Measurements from ENCODE around the gene CYB5A.
A peak's percentile ranks its signal among the peaks of the same experiment; 100 is the strongest.
"Not testable (repeated sequence)": the region's sequence is repeated elsewhere in the genome, so short reads cannot be mapped to it uniquely, and the experiment has no call there.

Gene CYB5A

GRCh38 chr18:74289137-74289536, 2.6 kb downstream of the CYB5A start:
- H3K4me3 ChIP-seq (ENCODE audit: control insufficient read depth, low read depth, low read length): peak overlapping the region; percentile 7; the same call in 1 of the 2 replicates
- DNase-seq (ENCODE audit: low read depth): no peak
- TF ChIP-seq CTCF (IDR thresholded peaks at IDR 0.05; ENCODE audit: control insufficient read depth, insufficient read depth, low read depth, low read length, missing control alignments): no peak

GRCh38 chr18:74288730-74289129, 3.0 kb downstream of the CYB5A start:
- no peak for DNase-seq (ENCODE audit: low read depth)
- TF ChIP-seq CTCF (IDR thresholded peaks at IDR 0.05; ENCODE audit: control insufficient read depth, insufficient read depth, low read depth, low read length, missing control alignments): no peak
- H3K4me3 ChIP-seq (ENCODE audit: control insufficient read depth, low read depth, low read length): peak overlapping the region; percentile 7; the same call in 1 of the 2 replicates

- no peak for TF ChIP-seq CTCF (IDR thresholded peaks at IDR 0.05; ENCODE audit: control insufficient read depth, insufficient read depth, low read depth, low read length, missing control alignments)
- H3K4me3 ChIP-seq (ENCODE audit: control insufficient read depth, low read depth, low read length): no peak overlapping the region
- no peak for DNase-seq (ENCODE audit: low read depth)
These were observed 3.7 kb downstream of the CYB5A start for GRCh38 chr18:74288041-74288440.

- no peak for TF ChIP-seq CTCF (IDR thresholded peaks at IDR 0.05; ENCODE audit: control insufficient read depth, insufficient read depth, low read depth, low read length, missing control alignments)
- no peak for DNase-seq (ENCODE audit: low read depth)
- no peak overlapping the region for H3K4me3 ChIP-seq (ENCODE audit: control insufficient read depth, low read depth, low read length)
These were observed 4.9 kb downstream of the CYB5A start for GRCh38 chr18:74286856-74287255.

- no peak for DNase-seq (ENCODE audit: low read depth)
- H3K4me3 ChIP-seq (ENCODE audit: control insufficient read depth, low read depth, low read length): no peak overlapping the region
- no peak for TF ChIP-seq CTCF (IDR thresholded peaks at IDR 0.05; ENCODE audit: control insufficient read depth, insufficient read depth, low read depth, low read length, missing control alignments)
These were observed 5.5 kb downstream of the CYB5A start for GRCh38 chr18:74286106-74286855.

- DNase-seq (ENCODE audit: low read depth); H3K4me3 ChIP-seq (ENCODE audit: control insufficient read depth, low read depth, low read length): not testable (repeated sequence)
These were observed 6.2 kb downstream of the CYB5A start for GRCh38 chr18:74285583-74285982.

- no peak for TF ChIP-seq CTCF (IDR thresholded peaks at IDR 0.05; ENCODE audit: control insufficient read depth, insufficient read depth, low read depth, low read length, missing control alignments)
- DNase-seq (ENCODE audit: low read depth): no peak
These were observed 6.8 kb downstream of the CYB5A start for GRCh38 chr18:74284980-74285355.

More at GRCh38 chr18:74284980-74285355, 6.8 kb downstream of the CYB5A start:
- no peak overlapping the region for H3K4me3 ChIP-seq (ENCODE audit: control insufficient read depth, low read depth, low read length)
